ENCODE results near the gene FOXP4. TPM values are rescaled to one million over a fixed set of nuclear protein-coding genes. Genes with fewer than 3 reads are reported as not detected.

FOXP4 gene
- total RNA-seq, 4 donors from 2014 or later = 12.6 to 42.4 (median 23.7) TPM

DNA sequence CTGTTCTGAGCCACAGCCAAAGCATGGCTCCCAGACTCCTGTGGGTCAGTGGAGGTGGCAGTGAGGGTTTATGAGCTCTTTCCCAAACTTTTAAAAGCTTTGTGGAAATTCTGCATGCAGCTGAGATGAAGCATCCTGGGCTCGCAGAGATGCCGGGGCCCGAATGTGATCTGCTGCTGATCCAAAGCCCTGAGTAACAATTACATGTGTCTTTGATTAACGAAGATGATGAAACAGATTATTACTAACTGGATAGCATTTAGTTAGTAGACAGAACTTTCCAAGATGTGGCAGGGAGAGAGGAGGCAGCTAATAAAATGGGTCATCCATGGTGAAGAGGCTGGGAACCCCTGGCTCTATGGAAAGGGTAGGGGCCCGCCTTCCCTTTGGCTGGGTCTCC lies 48.1 kb downstream of the FOXP4 start:
- intact Hi-C loops (cut with DNase I) = loop anchor here (5.0 kb wide), 1 partner anchor 222 kb away; no protein-coding TSS in a partner anchor
- Histone ChIP-seq H3K4me3 (replicated peaks in 1 of 3) (no peak overlapping the region), H3K36me3 (peaks cover 37 to 42% of the 10 kb centered on the region in 2 donors), H3K27me3 (no peaks in the 10 kb centered on the region), H3K9me3 (no peaks in the 10 kb centered on the region), H3K27ac (no peak overlapping the region), H3K4me1 (no peaks in the 10 kb centered on the region)
- WGBS, 2 donors = 82 to 84% methylated on average over 5 of the region's 5 CpGs
- no peak for DNase-seq
- TF ChIP-seq, protein P1, sequence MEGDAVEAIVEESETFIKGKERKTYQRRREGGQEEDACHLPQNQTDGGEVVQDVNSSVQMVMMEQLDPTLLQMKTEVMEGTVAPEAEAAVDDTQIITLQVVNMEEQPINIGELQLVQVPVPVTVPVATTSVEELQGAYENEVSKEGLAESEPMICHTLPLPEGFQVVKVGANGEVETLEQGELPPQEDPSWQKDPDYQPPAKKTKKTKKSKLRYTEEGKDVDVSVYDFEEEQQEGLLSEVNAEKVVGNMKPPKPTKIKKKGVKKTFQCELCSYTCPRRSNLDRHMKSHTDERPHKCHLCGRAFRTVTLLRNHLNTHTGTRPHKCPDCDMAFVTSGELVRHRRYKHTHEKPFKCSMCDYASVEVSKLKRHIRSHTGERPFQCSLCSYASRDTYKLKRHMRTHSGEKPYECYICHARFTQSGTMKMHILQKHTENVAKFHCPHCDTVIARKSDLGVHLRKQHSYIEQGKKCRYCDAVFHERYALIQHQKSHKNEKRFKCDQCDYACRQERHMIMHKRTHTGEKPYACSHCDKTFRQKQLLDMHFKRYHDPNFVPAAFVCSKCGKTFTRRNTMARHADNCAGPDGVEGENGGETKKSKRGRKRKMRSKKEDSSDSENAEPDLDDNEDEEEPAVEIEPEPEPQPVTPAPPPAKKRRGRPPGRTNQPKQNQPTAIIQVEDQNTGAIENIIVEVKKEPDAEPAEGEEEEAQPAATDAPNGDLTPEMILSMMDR (IDR thresholded peaks at IDR 0.05) = no peak
- TF ChIP-seq POLR2A (IDR thresholded peaks at IDR 0.05) = no peak

DNA sequence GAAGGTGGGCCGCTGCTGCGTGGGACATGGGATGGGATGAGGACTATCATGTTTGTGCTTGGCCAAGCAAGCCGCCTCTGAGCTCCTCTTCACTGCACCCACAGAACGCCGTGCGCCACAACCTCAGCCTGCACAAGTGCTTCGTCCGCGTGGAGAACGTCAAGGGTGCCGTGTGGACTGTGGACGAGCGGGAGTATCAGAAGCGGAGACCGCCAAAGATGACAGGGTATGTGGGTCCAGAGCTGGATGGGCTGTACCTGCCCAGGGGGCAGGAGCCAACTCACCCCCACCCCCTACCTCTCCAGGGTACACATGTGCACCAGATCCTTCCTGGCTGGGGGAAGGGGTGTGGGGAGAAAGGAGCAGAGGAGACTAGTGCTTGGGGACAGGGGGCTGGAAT lies 48.6 kb downstream of the FOXP4 start:
- WGBS, 2 donors = 90 to 92% methylated on average over 14 of the region's 15 CpGs
- H3K4me1 ChIP-seq = no peaks in the 10 kb centered on the region
- TF ChIP-seq, protein P1 (IDR thresholded peaks at IDR 0.05) = no peak
- TF ChIP-seq POLR2A (IDR thresholded peaks at IDR 0.05) = peak in 1 of 2 donors; percentile 6
- H3K9me3 ChIP-seq = no peaks in the 10 kb centered on the region
- no peaks in the 10 kb centered on the region for H3K27me3 ChIP-seq
- peaks cover 35 to 38% of the 10 kb centered on the region in 2 donors for H3K36me3 ChIP-seq
- no peak overlapping the region for H3K27ac ChIP-seq
- no peak overlapping the region for H3K4me3 ChIP-seq (replicated peaks in 1 of 3)
- intact Hi-C loops (cut with DNase I) = loop anchor here (5.0 kb wide), 1 partner anchor 222 kb away; no protein-coding TSS in a partner anchor
- DNase-seq = no peak

DNA sequence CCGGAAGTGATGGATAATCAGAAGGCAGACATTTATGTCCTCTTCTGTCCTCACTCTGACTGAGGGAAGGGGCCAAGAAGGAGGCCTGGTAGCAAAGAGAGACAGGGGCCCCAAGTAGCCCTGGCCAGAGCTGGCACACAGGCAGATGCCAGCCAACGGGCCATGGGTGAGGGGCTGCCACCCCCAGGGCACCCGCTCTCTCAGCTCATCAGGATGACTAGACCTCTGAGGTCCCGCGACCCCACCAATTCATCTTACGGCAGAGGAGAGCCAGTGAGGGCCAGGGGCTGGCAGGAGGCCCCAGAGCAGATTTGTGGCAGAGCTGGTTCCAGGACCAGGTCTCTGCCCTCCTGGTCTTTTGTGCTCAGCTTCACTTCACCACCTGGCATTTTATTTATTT lies 49.0 kb downstream of the FOXP4 start:
- intact Hi-C loops (cut with DNase I) = no loop called here
- no peaks in the 10 kb centered on the region for H3K9me3 ChIP-seq
- peaks cover 31 to 38% of the 10 kb centered on the region in 2 donors for H3K36me3 ChIP-seq
- WGBS, 2 donors = 92 to 100% methylated on average over 6 of the region's 6 CpGs
- no peaks in the 10 kb centered on the region for H3K4me1 ChIP-seq
- H3K27me3 ChIP-seq = no peaks in the 10 kb centered on the region
- H3K4me3 ChIP-seq (replicated peaks in 1 of 3) = no peak overlapping the region
- H3K27ac ChIP-seq = no peak overlapping the region
- DNase-seq = no peak
- TF ChIP-seq, protein P1 (IDR thresholded peaks at IDR 0.05) = no peak
- TF ChIP-seq POLR2A (IDR thresholded peaks at IDR 0.05) = no peak

DNA sequence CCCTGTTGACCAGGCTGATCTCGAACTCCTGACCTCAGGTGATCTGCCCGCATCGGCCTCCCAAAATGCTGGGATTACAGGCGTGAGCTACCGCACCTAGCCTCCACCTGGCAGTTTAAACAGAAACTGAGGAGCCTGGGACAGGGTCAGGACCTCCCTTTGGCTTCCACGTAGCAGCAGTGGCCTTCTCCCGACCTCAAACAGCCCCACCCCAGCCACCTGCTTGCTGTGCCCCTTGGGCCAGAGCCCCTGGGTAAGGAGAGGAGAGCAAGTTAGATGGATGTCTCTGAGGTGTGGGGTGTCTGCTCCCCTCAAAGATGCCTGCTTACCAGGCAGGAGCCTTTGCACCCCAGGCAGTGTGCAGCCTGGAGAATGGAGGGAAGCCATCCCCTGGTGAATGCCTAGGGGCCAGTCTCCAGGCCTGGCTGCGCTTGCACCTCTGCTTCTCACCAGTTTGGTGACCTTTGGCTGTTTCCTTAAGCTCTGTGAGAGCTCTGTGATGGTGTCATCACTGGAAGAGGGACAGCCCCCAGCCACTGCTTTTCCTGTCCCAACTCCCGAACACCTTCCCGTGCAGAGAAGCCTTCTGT lies 50.0 kb downstream of the FOXP4 start:
- 90 to 92% methylated on average over 9 of the region's 10 CpGs for WGBS, 2 donors
- H3K36me3 ChIP-seq = peaks cover 29 to 38% of the 10 kb centered on the region in 2 donors
- no peaks in the 10 kb centered on the region for H3K4me1 ChIP-seq
- H3K4me3 ChIP-seq (replicated peaks in 1 of 3) = no peak overlapping the region
- intact Hi-C loops (cut with DNase I) = no loop called here
- no peak overlapping the region for H3K27ac ChIP-seq
- no peaks in the 10 kb centered on the region for H3K27me3 ChIP-seq
- no peaks in the 10 kb centered on the region for H3K9me3 ChIP-seq
- DNase-seq = no peak
- TF ChIP-seq POLR2A (IDR thresholded peaks at IDR 0.05) = no peak
- TF ChIP-seq, protein P1 (IDR thresholded peaks at IDR 0.05) = no peak

DNA sequence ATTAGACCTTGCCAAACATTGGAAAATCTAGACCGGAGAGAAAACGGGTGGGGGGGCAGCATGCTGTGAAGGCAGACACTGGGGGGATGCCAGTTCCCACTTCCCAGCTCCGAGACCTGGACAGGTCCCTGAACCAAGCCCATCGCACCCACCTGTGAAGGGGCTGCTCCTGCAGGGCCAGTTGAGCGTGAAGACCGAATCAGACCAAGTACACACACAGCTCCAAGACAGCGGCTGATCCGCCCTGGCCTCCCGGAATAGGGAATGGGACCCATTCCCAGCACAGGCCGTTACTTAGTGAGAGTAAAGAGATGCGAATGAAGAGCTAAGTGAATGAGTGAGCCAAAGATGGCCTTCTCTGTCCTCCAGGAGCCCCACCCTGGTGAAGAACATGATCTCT lies 50.6 kb downstream of the FOXP4 start:
- no peaks in the 10 kb centered on the region for H3K27me3 ChIP-seq
- no peak overlapping the region for H3K27ac ChIP-seq
- no peaks in the 10 kb centered on the region for H3K4me1 ChIP-seq
- WGBS, 2 donors = 91% methylated on average over 11 of the region's 11 CpGs
- DNase-seq = no peak
- no peak overlapping the region for H3K4me3 ChIP-seq (replicated peaks in 1 of 3)
- no peaks in the 10 kb centered on the region for H3K9me3 ChIP-seq
- peaks cover 29 to 38% of the 10 kb centered on the region in 2 donors for H3K36me3 ChIP-seq
- TF ChIP-seq, protein P1 (IDR thresholded peaks at IDR 0.05) = no peak
- no peak for TF ChIP-seq POLR2A (IDR thresholded peaks at IDR 0.05)
- intact Hi-C loops (cut with DNase I) = no loop called here

Measured in thyroid gland (tissue), 4 donors.